Tibial nerve (tissue), 3 donors: ENCODE results near the gene MAP4K1.

Source experiments
- CTCF ChIP-seq, 5 experiments: fragments of 200-600 bp in 3 of 5; fragments of 450-650 bp in 2 of 5; sonication (generic) in 3 of 5; IDR thresholded peaks; one replicate each; pipeline ENCODE4 v1.5.1; 2016 to 2019; ENCODE audit warnings: antibody characterized with exemption in 5 of 5, mild to moderate bottlenecking in 3 of 5, moderate library complexity in 2 of 5
- POLR2A ChIP-seq, 2 donors: fragments of 450-650 bp; IDR thresholded peaks; one replicate each; pipeline ENCODE4 v1.6.1; 2017; ENCODE audit warnings: antibody characterized with exemption in 2 of 2, mild to moderate bottlenecking in 2 of 2, moderate library complexity in 2 of 2

- TF ChIP-seq POLR2A (IDR thresholded peaks at IDR 0.05) (no peak), CTCF (IDR thresholded peaks at IDR 0.05) (no peak)
Observed at GRCh38 chr19:38640368-38640767, 22.6 kb upstream of the MAP4K1 start.
